ENCODE measurements around the gene AKTIP. TPM values are rescaled to one million over a fixed set of nuclear protein-coding genes. Genes with fewer than 3 reads are reported as not detected.

Gene AKTIP
- total RNA-seq, 1 experiment from 2014 or later, result 26.1 TPM

DNA sequence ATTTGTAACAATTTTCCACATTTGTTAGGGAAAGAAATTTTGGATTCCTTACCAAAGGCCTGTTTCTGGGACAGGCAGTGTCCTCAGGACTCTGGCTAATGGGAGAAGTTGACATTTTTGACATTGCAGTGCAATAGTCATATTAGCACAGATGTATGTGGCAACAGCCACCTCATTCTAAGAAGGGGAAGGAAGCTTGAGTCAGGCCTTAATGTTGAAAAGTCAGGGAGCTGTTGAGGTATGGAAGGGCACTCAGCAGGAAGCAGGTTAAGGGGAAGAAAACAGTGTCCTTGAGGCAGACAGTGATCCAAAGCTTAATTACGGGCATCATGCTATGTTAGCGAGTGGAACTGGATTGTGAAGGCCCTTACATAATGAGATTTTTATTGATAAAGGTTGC, 20.9 kb downstream of the AKTIP start:
- H3K36me3 ChIP-seq (ENCODE audit: control insufficient read depth, insufficient read depth, low read length), result peaks cover 2% of the 10 kb centered on the region; the same call in 1 of the 2 replicates
- ChIA-PET POLR2A (no interaction called here), CTCF (no interaction called here)
- no TSS peak for BruUV-seq (replicated peaks)
- H3K27me3 ChIP-seq (ENCODE audit: control insufficient read depth, insufficient read depth, low read length), result no peaks in the 10 kb centered on the region
- DNase-seq (ENCODE audit: low read depth, low spot score) (no peak), ATAC-seq (no peak)
- no peaks in the 10 kb centered on the region for H3K4me1 ChIP-seq (ENCODE audit: control insufficient read depth, insufficient read depth, low read length)
- no peak overlapping the region for H3K4me3 ChIP-seq (ENCODE audit: low read depth in 2 of 2, low read length in 2 of 2)
- intact Hi-C loops (cut with micrococcal nuclease; ENCODE audit: unreplicated experiment) (no loop called here), in situ Hi-C loops (cut with HindIII; ENCODE audit: low pct_unique_long_range_greater_than_20kb, low sequenced_read_pairs) (no loop called here)
- TF ChIP-seq, protein P1, sequence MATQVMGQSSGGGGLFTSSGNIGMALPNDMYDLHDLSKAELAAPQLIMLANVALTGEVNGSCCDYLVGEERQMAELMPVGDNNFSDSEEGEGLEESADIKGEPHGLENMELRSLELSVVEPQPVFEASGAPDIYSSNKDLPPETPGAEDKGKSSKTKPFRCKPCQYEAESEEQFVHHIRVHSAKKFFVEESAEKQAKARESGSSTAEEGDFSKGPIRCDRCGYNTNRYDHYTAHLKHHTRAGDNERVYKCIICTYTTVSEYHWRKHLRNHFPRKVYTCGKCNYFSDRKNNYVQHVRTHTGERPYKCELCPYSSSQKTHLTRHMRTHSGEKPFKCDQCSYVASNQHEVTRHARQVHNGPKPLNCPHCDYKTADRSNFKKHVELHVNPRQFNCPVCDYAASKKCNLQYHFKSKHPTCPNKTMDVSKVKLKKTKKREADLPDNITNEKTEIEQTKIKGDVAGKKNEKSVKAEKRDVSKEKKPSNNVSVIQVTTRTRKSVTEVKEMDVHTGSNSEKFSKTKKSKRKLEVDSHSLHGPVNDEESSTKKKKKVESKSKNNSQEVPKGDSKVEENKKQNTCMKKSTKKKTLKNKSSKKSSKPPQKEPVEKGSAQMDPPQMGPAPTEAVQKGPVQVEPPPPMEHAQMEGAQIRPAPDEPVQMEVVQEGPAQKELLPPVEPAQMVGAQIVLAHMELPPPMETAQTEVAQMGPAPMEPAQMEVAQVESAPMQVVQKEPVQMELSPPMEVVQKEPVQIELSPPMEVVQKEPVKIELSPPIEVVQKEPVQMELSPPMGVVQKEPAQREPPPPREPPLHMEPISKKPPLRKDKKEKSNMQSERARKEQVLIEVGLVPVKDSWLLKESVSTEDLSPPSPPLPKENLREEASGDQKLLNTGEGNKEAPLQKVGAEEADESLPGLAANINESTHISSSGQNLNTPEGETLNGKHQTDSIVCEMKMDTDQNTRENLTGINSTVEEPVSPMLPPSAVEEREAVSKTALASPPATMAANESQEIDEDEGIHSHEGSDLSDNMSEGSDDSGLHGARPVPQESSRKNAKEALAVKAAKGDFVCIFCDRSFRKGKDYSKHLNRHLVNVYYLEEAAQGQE (IDR thresholded peaks at IDR 0.05; ENCODE audit: insufficient read depth in 1 of 2, low read depth in 2 of 2, low read length in 1 of 2), result no peak
- no peaks in the 10 kb centered on the region for H3K9me3 ChIP-seq (ENCODE audit: control insufficient read depth, insufficient read depth, low read depth, low read length)
- no peak overlapping the region for H3K27ac ChIP-seq (ENCODE audit: low read length)

DNA sequence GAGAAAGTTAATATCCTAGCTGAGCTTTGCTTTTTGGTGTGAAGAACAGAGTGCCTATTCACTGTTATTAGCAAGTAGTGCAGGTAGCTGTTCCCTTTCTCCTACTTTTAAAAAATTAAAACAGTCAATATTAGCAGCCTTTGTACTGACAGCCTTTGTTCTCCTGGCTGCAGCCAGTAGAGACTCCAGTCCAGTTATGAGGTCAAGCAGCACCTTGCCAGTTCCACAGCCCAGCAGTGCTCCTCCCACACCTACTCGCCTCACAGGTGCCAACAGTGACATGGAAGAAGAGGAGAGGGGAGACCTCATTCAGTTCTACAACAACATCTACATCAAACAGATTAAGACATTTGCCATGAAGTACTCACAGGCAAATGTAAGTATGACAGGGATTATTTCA, 22.6 kb downstream of the AKTIP start:
- TF ChIP-seq, protein P1 (IDR thresholded peaks at IDR 0.05; ENCODE audit: insufficient read depth in 1 of 2, low read depth in 2 of 2, low read length in 1 of 2), result no peak
- TF ChIP-seq TCF7L2 (IDR thresholded peaks at IDR 0.05; ENCODE audit: low read depth, low read length), result no peak
- TF ChIP-seq SIN3A (IDR thresholded peaks at IDR 0.05; ENCODE audit: borderline replicate concordance, insufficient read depth, low read depth, low read length), result no peak
- TF ChIP-seq POLR2AphosphoS5 (IDR thresholded peaks at IDR 0.05; ENCODE audit: low read depth, low read length), result no peak
- TF ChIP-seq, protein P2, sequence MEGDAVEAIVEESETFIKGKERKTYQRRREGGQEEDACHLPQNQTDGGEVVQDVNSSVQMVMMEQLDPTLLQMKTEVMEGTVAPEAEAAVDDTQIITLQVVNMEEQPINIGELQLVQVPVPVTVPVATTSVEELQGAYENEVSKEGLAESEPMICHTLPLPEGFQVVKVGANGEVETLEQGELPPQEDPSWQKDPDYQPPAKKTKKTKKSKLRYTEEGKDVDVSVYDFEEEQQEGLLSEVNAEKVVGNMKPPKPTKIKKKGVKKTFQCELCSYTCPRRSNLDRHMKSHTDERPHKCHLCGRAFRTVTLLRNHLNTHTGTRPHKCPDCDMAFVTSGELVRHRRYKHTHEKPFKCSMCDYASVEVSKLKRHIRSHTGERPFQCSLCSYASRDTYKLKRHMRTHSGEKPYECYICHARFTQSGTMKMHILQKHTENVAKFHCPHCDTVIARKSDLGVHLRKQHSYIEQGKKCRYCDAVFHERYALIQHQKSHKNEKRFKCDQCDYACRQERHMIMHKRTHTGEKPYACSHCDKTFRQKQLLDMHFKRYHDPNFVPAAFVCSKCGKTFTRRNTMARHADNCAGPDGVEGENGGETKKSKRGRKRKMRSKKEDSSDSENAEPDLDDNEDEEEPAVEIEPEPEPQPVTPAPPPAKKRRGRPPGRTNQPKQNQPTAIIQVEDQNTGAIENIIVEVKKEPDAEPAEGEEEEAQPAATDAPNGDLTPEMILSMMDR (IDR thresholded peaks at IDR 0.05), result no peak
- H3K27ac ChIP-seq (ENCODE audit: low read length), result no peak overlapping the region
- in situ Hi-C loops (cut with HindIII; ENCODE audit: low pct_unique_long_range_greater_than_20kb, low sequenced_read_pairs) (no loop called here), intact Hi-C loops (cut with micrococcal nuclease; ENCODE audit: unreplicated experiment) (no loop called here)
- H3K4me1 ChIP-seq (ENCODE audit: control insufficient read depth, insufficient read depth, low read length), result no peaks in the 10 kb centered on the region
- H3K36me3 ChIP-seq (ENCODE audit: control insufficient read depth, insufficient read depth, low read length), result peaks cover 2% of the 10 kb centered on the region; the same call in 1 of the 2 replicates
- no TSS peak for BruUV-seq (replicated peaks)
- CTCF ChIA-PET, result no interaction called here
- no peaks in the 10 kb centered on the region for H3K9me3 ChIP-seq (ENCODE audit: control insufficient read depth, insufficient read depth, low read depth, low read length)
- no peaks in the 10 kb centered on the region for H3K27me3 ChIP-seq (ENCODE audit: control insufficient read depth, insufficient read depth, low read length)
- no peak overlapping the region for H3K4me3 ChIP-seq (ENCODE audit: low read depth in 2 of 2, low read length in 2 of 2)
- DNase-seq (ENCODE audit: low read depth, low spot score), result no peak
- no peak for ATAC-seq
- POLR2A ChIA-PET, result no interaction called here

Data from Panc1 (cell line).